ENCODE data around the gene EPYC.

EPYC gene, protein sequence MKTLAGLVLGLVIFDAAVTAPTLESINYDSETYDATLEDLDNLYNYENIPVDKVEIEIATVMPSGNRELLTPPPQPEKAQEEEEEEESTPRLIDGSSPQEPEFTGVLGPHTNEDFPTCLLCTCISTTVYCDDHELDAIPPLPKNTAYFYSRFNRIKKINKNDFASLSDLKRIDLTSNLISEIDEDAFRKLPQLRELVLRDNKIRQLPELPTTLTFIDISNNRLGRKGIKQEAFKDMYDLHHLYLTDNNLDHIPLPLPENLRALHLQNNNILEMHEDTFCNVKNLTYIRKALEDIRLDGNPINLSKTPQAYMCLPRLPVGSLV

GRCh38 chr12:91004872-91005271 lies at the start of gene EPYC:
EPYC (minus strand) TSS chr12:91004972; CDS start chr12:91002565, 2,407 bp downstream.
- no peak for DNase-seq

DNA sequence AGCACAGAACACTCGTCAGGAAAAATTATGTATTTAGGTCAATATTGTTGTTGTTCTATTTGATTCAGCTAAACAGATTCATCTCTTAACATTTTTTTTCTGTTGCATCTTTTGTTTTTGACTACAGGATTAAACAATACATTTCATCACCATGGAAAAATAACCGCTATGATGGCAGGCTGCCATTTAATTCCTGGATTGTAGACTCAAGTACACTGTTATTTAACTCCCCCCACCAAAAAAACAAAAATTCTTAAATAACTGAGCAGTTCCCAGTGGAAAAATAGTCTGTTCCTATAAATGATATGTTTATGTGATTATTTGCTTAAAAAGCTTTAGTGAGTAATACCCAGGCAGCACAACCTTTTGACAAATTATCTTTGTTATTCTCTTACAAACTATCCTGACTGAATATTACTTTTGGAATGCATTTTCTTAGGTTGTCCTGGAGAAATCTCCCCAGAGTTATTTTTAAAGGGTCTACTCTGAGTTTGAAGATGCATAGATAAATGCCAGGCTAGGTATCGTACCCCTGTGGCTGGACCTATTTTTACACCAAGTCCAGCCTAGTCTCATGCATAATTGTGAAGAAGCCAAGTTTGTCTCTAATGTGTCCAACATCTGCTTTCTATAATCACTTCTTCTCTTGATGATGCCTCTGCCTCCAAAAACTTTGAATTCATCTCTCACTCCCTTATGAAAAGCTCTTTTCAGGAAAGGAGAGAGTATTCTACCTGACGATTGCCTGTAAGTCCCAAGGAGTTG lies 49.4 kb upstream of the EPYC start:
- DNase-seq, result no peak

- no peak for DNase-seq
These were observed 47.3 kb upstream of the EPYC start for GRCh38 chr12:91052026-91052425.

DNA sequence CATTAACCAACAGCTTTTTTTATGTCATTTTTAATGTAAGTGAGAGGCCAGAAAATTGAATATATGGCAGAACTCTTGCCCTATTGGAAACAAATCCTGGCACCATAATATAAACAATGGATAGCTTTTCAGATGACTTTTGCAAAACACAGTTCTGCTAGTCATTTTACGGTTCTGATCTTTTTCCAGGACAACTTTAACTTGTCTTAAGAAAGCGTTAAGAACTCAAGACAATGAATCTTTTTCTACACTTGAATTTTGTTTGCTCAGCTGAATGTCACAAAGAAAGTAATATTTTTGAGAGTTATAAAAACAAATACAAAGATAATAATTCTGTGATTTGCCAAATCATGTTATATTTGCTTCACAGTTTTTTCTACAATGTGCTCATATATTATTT lies 39.8 kb upstream of the EPYC start:
- no peak for DNase-seq

- DNase-seq, result no peak
These were observed 38.6 kb upstream of the EPYC start for GRCh38 chr12:91043408-91043807.

GRCh38 chr12:91040096-91040755 lies 35.5 kb upstream of the EPYC start:
- no peak for DNase-seq

GRCh38 chr12:91037276-91037675 lies 32.5 kb upstream of the EPYC start:
- no peak for DNase-seq

GRCh38 chr12:91033251-91033650 lies 28.5 kb upstream of the EPYC start:
- DNase-seq, result no peak

DNA sequence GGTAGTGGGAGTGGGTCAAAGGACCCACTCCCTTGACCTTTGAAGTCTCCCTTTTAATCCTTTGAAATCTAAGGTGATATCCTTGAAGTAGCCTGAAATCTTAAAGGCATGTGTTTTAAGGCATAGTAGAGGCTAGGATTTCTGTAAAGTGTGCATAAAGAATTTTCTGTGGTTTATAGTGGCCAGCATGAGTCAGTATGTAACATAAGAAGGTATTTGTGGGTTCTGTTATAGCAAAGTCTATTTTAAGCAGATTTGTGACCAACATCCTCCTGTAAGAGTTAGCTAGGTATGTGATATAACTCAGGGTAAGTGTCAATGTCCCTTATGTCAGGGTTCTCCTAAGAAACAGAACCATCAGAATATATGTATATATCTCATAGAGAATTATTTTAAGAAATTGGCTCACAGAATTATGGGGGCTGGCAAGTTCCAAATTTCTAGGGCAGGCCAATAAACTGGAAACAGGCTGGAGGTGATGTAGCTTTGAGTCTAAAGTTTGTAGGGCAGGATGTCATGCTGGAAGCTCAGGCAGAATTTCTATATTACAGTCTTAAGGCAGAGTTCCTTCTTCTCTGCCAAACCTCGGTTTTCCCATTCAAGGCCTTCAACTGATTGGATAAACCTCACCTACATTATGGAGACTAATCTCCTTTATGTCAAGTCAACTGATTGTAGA lies 18.7 kb upstream of the EPYC start:
- no peak for DNase-seq

- DNase-seq, result no peak
These were observed 16.3 kb upstream of the EPYC start for GRCh38 chr12:91021076-91021475.

GRCh38 chr12:91019455-91019854 lies 14.7 kb upstream of the EPYC start:
- no peak for DNase-seq

DNA sequence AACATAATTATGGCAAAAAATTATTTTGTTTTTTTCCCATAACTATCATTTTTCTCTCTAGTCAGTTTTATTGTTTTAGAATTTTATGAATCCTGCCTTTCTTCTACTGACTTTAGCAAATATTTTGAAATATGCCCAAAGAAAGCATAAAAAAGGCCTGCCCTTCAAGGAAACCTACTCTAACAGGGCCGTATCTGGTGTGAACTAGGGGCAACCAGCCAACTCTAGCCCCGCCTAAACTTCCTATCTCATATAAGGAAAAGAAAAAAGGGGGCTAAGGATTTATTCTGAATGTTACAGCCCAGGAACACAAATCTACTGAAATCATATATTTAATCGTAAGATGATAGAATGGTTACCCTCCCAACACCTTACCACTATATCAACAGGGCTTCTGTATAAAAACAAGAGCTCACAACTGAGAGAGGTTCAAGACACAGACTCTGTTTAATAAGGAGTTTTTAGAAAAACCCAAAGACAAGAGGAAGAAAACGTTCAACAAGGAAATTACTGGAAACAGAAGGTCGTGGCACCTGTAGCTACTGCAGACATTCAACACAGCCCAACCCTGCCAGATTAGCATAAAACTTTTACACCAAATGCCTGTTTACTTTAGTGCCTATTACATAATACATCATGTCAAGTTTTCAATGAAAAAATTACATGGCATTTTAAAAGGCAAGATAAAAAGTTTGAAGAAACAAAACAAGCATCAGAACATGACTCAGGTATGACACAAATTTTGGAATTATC lies 12.9 kb upstream of the EPYC start:
- DNase-seq, result no peak

- no peak for DNase-seq
These were observed 12.3 kb upstream of the EPYC start for GRCh38 chr12:91017043-91017442.

GRCh38 chr12:91009319-91009950 lies 4.7 kb upstream of the EPYC start:
- DNase-seq, result no peak

DNA sequence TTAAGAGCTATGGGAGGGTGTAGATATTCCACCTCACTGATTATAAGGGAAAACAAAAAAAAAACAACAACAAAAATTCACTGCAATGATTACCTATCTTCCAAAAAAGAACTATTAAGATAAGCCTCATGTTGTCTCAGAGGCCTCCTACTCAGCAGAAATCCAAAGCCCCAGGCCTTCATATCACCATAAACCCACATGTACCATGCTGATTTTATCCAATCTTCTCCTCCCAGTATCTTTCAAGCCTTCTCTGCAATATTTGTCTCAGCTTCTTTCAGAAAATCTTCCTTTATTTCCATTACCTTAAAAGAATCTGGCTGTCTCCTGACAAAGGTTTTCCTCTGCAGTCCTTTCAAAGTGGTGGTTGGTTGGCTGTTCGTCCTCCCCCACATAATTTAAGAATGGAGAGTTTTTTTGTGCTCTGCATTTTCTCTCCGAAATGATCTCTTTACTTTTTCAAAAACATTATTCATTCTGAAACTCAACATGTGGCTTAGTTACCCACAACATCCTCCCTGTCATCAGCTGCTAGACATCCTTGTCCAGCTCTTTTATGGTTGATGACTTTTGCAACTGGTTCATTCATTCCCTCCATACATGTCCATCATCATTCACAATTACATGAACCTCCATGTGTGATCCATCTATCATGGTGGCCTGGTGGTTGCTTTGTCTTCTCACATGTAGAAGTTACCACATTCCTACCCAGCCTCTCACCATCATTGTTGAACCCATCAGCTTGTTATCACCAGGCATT lies 2.9 kb upstream of the EPYC start:
- DNase-seq, result no peak

GRCh38 chr12:91003737-91004136 lies 1.0 kb downstream of the EPYC start:
- no peak for DNase-seq

GRCh38 chr12:91001306-91001705 lies 3.5 kb downstream of the EPYC start:
- no peak for DNase-seq

DNA sequence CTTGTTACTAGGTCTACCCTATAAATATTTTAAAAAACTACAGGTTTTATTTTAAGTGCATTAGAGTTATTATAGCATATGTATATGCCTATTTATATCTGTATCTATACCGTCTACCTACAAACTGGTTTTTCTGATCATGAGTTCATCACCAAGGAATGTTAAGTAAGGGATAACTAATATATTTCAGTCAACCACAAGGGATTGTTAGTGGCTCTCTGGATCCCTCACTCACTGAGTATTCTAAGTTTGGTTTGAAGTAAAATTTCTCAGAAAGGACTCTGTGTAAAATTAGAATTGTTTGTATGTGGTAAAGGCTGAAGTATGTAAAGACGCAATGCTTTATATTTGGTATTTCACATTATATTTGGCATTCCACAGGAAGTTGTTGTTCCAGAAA lies 4.8 kb downstream of the EPYC start:
- DNase-seq, result no peak

- DNase-seq, result no peak
These were observed 5.2 kb downstream of the EPYC start for GRCh38 chr12:90999527-90999926.

GRCh38 chr12:90995010-90995409 lies 9.8 kb downstream of the EPYC start:
- DNase-seq, result no peak

Data from amygdala (tissue), 56 donors.